Thyroid gland (tissue), 4 donors: ENCODE data around the gene SNRNP70.

ENCODE experiments used
- POLR2A ChIP-seq, 2 donors: fragments of 450-650 bp; IDR thresholded peaks; one replicate each; pipeline ENCODE4 v1.6.1; 2017; ENCODE audit warnings: antibody characterized with exemption in 2 of 2, mild to moderate bottlenecking in 2 of 2, moderate library complexity in 1 of 2
- TF ChIP-seq, protein P1 (sequence below), 6 experiments: fragments of 200-600 bp in 3 of 6; fragments of 450-650 bp in 3 of 6; sonication (generic) in 3 of 6; IDR thresholded peaks; one replicate each; pipeline ENCODE4 v1.5.1; 2016 to 2019; ENCODE audit warnings: antibody characterized with exemption in 6 of 6, mild to moderate bottlenecking in 2 of 6, inconsistent platforms in 1 of 6, moderate library complexity in 1 of 6

GRCh38 chr19:49109569-49110233 is 24.4 kb downstream of the SNRNP70 start:
- TF ChIP-seq, protein P1, sequence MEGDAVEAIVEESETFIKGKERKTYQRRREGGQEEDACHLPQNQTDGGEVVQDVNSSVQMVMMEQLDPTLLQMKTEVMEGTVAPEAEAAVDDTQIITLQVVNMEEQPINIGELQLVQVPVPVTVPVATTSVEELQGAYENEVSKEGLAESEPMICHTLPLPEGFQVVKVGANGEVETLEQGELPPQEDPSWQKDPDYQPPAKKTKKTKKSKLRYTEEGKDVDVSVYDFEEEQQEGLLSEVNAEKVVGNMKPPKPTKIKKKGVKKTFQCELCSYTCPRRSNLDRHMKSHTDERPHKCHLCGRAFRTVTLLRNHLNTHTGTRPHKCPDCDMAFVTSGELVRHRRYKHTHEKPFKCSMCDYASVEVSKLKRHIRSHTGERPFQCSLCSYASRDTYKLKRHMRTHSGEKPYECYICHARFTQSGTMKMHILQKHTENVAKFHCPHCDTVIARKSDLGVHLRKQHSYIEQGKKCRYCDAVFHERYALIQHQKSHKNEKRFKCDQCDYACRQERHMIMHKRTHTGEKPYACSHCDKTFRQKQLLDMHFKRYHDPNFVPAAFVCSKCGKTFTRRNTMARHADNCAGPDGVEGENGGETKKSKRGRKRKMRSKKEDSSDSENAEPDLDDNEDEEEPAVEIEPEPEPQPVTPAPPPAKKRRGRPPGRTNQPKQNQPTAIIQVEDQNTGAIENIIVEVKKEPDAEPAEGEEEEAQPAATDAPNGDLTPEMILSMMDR (IDR thresholded peaks at IDR 0.05), result no peak
- TF ChIP-seq POLR2A (IDR thresholded peaks at IDR 0.05), result no peak
